CD4-positive, alpha-beta T cell treated with Interleukin-2 at 100 ng/mL for 4 hours (primary cell): ENCODE results near the gene ENC1.
"Not testable (repeated sequence)": the region's sequence is repeated elsewhere in the genome, so short reads cannot be mapped to it uniquely, and the experiment has no call there.

ENCODE experiments used
- DNase-seq: peaks from one replicate; pipeline ENCODE4 v3.0.0-alpha.2; 2020; ENCODE audit warnings: low spot score

The ENC1 gene

GRCh38 chr5:74640450-74640953 lies at the start of gene ENC1:
TSS of gene ENC1 (minus strand) at chr5:74640728. CDS start at chr5:74636485, 4,243 bp downstream.
- DNase-seq: peak; percentile 69

GRCh38 chr5:74686962-74687751 lies 46.6 kb upstream of the ENC1 start:
- no peak for DNase-seq

GRCh38 chr5:74685979-74686631 lies 45.6 kb upstream of the ENC1 start:
- peak; percentile 2 for DNase-seq

- peak; percentile 85 for DNase-seq
These were observed 44.6 kb upstream of the ENC1 start, which contains the start of gene HEXB for GRCh38 chr5:74684900-74685851. TSS of gene HEXB (plus strand) at chr5:74685233. CDS start at chr5:74685261, 28 bp downstream.

- no peak for DNase-seq
These were observed 39.4 kb upstream of the ENC1 start for GRCh38 chr5:74679966-74680365.

GRCh38 chr5:74679300-74679699 lies 38.8 kb upstream of the ENC1 start:
- not testable (repeated sequence) for DNase-seq

- DNase-seq: not testable (repeated sequence)
These were observed 37.6 kb upstream of the ENC1 start for GRCh38 chr5:74678123-74678522.

GRCh38 chr5:74676466-74676865 lies 35.9 kb upstream of the ENC1 start:
- not testable (repeated sequence) for DNase-seq

- peak; percentile 22 for DNase-seq
These were observed 32.7 kb upstream of the ENC1 start for GRCh38 chr5:74673011-74673790.

GRCh38 chr5:74672215-74672877 lies 31.8 kb upstream of the ENC1 start:
- no peak for DNase-seq

GRCh38 chr5:74670396-74671038 lies 30.0 kb upstream of the ENC1 start:
- no peak for DNase-seq

- no peak for DNase-seq
These were observed 29.3 kb upstream of the ENC1 start for GRCh38 chr5:74669821-74670220.

GRCh38 chr5:74667396-74667795 lies 26.9 kb upstream of the ENC1 start:
- no peak for DNase-seq

GRCh38 chr5:74665816-74666215 lies 25.3 kb upstream of the ENC1 start:
- no peak for DNase-seq

GRCh38 chr5:74665273-74665672 lies 24.7 kb upstream of the ENC1 start:
- DNase-seq: no peak

GRCh38 chr5:74664551-74664950 lies 24.0 kb upstream of the ENC1 start:
- no peak for DNase-seq

- no peak for DNase-seq
These were observed 20.3 kb upstream of the ENC1 start for GRCh38 chr5:74660873-74661272.

- DNase-seq: no peak
These were observed 19.6 kb upstream of the ENC1 start for GRCh38 chr5:74660140-74660539.

GRCh38 chr5:74659172-74659571 lies 18.6 kb upstream of the ENC1 start:
- no peak for DNase-seq

- no peak for DNase-seq
These were observed 16.6 kb upstream of the ENC1 start for GRCh38 chr5:74657165-74657564.
